Forelimb muscle (tissue), 1 donor: ENCODE data around the gene DNAH7. TPM values are rescaled to one million over a fixed set of nuclear protein-coding genes. Genes with fewer than 3 reads are reported as not detected.

Experiments
- DNase-seq: peaks from one replicate; pipeline ENCODE4 v3.0.0-alpha.2; 2013; ENCODE audit warnings: low read depth
- polyA plus RNA-seq: library from polyadenylated mRNA; unstranded; fragments of 120-200 nt; gene quantifications from one replicate; pipeline ENCODE4 v1.2.1, GENCODE V29; 2013; ENCODE audit not compliant: insufficient read length

DNAH7 gene
- polyA plus RNA-seq, 1 donor: 0.15 TPM

DNA sequence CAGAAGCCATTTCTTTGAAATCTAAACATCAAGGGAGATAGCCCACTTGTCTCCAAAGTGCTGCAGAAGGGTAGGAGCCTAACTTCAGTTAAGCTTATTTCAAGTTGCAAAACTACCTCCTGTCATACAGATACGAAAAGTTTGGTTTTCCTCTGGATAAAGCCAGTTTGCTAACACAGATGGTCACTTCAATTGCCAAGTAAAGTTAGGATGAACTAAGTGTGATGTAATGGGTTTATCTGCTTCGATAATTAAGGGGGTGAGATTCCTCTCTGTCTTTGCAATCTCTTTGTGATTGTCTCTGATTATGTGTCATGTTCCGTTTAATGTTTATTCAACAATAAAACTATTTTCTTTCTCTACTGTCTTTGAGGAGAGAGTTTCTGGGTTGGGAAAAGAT lies 255.2 kb downstream of the DNAH7 start:
- no peak for DNase-seq

DNA sequence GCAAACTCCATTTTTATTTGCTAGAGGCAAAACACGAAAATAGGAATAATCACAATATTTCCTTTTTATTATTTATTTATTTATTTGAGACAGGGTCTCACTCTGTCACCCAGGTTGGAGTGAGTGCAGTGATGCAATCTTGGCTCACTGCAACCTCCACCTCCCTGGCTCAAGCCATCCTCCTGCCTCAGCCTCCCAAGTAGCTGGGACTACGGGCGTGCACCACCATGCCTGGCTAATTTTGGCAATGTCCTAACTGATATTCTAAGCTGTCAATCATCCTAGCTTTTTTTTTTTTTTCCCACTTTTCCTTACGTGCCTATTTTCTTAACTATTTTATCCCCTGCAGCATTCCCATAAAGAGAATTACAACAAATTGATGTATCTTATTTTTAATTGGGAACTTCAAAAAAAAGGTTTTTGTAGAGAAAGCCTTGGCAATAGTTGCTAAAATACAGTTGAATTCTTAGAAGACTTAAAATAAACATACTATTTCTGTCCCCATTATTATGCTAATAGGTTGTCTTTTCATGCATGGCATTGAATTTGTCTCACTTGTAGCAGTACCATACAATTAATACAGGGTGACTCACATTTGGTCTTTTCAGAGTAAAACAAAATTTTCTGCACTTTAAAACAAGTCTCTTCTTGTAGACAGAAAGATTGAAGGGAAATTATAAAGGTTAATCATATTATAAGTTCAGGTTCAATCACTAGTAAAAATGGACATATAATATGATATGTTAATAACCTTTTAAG lies 258.1 kb downstream of the DNAH7 start:
- DNase-seq: no peak

DNA sequence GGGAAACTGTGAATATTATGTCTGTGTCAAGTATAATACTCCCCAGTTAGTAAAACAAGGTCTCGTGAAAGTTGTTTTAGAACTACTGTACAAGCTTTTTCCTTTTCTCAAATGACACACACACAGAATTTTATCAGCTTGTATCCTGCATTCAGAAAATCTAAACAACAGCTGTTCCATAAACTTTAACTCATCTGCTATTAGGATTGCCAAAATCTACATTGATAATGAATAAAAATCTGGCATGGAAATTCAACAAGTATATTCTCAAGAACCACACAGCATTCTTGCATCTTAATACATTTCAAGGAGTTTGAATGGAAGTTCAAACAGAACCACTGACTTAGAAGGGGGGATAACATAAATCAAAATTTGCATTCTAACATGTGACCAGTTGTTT lies 260.4 kb downstream of the DNAH7 start:
- peak; percentile 9 for DNase-seq

DNA sequence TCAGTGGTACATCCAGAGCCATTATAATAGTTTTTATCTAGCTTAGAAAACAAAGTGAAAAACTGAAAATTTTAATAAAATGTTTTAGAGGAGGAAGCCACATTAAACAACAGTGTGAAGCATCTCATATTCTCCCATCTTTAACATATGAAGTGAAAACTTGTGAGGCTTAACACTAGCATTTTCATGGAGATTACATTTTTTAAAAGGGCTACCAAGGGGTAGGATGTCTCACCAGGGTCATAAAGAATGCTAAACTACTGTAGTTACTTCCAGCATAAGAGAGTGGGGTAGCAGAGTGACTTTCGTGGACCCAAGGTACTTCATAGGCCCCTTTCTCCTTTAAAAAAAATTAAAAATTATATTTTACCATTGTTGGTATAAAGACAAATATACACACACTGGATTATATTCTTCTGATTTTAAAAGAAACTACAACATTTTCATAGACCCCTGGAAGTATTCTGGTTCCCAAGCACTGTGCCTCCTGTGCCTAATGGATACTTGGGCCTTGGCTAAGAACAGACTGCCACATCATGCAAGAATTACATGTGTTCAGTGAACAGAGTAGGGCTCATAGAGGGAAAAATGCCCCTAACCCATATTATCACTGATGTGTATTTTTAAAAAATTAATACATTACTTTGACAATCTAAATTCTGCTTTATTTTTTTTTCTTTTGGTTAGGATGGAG lies 263.2 kb downstream of the DNAH7 start:
- DNase-seq: no peak

DNA sequence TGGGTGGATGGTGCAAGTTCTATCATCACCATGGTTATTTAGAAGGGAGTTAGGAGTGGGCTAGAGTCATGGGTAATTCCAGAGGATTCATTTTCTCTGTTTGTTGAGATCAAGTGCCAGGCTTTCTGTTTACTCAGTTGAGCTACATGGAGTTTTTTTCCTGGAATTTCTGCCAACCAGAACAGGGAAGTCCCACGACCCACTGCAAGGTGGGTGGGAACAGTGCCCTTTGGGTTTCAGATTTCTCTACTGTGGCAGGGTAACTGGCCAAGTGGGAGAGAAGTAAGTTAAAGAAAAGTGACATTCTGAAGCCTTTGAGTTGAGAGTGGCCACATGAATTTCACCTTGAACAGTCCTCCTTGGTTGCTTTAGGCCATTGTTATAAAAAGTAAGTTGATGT lies 272.8 kb downstream of the DNAH7 start:
- DNase-seq: no peak

DNA sequence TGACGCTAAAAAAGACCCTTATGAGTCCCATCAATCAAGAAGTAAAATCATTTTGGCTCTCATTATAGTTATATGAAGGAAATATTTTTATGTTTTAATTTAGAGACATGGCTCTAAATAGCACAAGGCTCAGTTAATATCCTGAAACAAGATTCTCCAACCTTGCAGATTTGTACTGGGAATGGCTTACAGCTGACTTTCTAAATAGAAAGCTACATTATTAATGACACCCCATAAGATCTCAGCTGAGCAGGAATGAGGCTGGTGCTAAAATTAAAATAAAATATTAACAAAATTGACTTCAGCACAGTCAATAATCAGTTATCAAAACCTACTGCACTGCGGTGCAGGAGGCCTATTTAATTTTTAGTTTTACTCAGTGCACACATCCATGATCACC lies 274.8 kb downstream of the DNAH7 start:
- no peak for DNase-seq

DNA sequence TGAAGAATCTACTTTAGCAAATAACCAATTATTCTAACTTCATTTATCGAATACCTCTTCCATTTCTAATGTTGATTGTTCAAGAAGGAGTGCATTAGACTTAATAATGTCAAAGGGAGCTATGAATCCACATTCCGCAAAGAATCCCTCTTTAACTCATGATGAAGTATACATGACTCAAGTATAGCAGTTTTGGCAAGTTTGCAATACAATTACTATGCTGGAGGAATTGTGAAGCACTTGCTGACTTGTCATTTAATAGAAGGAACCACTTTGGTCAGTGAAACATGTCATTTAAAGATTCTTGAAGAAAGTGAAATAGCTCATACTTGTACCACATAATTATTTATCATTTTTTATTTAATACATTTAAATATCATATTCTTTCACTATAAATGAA lies 286.5 kb downstream of the DNAH7 start:
- DNase-seq: no peak

DNA sequence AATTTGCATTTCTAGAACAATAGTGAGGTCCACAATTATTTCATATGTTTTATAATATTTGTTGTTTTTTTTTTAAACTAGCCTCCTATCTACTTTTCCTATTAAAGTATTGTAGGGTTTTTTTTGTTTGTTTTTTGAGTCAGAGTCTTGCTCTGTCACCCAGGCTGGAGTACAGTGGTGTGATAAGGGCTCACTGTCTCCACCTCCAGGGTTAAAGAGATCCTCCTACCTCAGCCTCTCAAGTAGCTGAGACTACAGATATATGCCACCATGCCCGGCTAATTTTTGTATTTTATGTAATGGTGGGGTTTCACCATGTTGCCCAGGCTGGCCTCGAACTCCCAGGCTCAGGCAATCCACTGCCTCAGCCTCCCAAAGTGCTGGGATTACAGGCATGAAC lies 289.1 kb downstream of the DNAH7 start:
- DNase-seq: no peak

DNA sequence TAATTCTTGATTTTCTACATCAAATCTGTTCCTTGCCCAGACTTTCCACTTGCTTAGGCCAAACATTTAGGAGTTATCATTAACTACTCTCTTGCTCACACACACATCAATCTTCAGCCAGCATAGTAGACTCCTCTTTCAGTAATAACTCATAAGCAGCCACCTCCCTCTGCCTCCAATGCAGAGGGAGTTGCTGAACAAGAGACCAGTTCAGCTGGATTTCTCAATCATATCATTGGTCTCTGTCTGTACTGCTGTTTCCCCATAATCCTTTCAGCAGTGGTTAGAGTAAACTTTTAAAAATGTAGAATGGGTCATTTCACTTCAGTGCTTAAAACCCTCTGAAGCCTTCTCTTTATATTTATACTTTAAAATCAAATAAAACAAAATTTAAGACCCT lies 298.7 kb downstream of the DNAH7 start:
- no peak for DNase-seq

DNA sequence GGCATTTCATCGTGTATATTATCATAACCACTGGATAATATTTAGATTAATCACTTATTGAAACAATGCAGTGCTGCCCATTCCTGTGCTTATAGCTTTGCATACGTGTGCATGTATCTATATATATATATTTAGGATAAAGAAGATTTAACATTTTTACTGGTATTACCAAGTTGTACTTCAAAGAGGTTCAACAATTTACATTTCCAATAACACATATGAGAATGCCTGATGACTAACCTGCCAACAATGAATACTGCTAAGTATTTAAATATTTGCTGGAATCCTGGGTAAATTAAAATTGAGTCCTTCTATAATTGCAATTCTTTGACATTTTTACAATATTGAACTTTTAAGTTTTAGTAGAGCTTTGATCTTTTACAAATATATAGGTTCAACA lies 300.2 kb downstream of the DNAH7 start:
- no peak for DNase-seq

DNA sequence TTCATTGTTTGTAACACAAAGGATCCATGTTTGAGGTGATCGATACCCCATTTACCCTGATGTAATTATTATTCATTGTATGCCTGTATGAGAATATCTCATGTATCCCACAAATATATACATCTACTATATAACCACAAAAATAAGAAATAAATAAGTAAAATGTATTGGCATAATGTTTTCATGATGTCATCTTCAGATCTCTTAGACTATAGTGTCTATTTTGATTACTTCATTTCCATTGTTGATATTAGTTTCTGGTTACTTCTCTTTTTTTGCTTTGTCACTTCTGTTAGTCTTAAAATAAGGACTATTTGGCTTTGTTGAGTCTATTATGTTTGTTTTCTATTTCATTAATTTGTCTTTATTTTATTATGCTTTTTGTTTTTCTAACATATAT lies 301.9 kb downstream of the DNAH7 start:
- DNase-seq: no peak

DNA sequence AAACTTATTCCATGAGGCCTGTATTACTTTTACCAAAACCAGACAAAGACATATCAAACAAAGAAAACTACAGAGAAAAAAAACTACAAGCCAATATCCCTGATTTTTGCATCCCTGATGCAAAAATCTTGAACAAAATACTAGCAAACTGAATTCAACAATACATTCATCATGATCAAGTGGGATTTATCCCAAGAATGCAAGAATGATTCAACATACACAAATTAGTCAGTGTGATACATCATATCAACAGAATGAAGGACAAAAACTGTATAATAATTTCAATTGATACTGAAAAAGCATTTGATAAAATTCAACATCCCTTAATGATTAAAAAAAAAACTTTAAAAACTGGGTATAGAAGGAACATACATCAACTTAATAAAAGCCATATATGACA lies 304.8 kb downstream of the DNAH7 start:
- no peak for DNase-seq

DNA sequence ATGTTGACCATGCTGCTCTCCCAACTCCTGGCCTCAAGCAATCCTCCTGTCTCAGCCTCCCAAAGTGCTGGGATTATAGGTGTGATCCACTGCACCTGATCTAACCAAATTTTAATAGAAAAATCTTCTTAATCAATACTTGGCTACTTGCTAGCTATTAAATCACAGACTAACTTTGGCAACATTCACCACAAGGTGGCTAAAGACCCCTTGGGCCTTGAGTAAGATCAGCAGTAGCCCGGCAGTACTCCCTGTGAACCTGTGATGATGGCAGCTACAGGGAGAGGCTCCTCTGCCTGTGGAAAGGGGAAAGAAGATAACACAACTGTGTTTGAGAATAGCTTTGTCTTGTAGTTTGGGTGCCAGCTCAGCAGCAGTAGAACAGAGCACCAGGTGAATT lies 308.8 kb downstream of the DNAH7 start:
- DNase-seq: no peak

DNA sequence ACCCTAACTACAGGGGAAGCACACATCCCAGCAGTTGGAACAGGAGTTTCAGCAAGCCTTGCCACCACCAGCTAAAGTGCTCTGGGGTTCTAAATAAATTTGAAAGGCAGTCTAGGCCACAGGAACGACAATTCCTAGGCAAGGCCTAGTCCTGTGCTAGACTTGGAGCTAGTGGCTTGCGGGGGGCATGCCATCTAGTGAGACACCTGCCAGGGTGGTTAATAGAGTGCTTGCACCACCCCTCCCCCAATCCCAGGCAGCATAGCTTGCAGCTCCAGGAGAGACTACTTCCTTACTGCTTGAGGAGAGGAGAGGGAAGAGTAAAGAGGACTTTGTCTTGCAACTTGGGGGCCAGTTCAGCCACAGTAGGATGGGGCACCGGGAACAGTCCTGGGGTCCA lies 309.8 kb downstream of the DNAH7 start:
- no peak for DNase-seq

DNA sequence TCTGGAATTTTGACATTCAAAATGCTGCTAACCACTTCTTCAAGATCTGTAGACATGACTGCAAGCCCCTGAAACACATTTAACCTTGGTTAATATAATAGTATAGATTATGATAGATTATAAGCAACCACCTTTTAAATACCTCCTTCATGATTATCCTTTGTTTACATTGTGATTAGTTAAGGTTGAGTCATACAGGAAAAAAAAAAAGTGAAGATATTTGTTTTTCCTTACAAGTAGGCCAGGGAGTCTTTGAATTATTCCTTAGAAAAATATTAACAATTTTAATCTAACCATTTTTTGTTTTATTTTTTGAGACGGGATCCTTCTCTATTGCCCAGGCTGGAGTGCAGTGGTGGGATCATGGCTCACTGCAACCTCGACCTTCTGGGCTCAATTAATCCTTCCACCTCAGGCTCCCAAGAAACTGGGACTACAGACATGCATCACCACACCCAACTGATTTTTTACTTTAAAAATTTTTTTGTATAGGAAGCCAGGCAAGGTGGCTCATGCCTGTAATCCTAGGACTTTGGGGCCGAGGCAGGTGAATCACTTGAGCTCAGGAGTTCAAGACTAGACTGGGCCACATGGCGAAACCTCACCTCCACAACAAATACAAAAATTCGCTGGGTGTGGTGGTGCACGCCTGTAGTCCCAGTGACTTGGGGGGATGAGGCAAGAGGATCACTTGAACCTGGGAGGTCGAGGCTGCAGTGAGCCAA lies 312.3 kb downstream of the DNAH7 start:
- DNase-seq: no peak

DNA sequence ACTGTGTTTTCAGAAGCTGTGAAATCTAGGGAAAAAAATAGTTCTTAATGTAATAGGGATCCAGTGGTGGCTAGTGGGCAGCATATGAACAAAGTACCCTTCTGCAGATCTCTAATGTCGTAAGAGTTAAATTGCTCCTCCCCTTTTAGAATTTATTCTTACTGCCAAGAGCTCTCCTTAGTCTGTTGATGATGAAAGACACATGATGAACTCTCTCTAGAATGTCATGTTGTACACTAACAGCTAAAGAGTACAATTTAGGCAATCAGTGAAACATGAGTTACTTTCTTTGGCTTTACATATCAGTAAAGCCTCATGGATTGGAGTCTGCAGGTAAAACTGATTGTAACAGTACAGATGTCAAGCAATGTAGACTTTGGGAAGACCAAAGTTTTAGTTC lies 327.4 kb downstream of the DNAH7 start:
- DNase-seq: no peak

DNA sequence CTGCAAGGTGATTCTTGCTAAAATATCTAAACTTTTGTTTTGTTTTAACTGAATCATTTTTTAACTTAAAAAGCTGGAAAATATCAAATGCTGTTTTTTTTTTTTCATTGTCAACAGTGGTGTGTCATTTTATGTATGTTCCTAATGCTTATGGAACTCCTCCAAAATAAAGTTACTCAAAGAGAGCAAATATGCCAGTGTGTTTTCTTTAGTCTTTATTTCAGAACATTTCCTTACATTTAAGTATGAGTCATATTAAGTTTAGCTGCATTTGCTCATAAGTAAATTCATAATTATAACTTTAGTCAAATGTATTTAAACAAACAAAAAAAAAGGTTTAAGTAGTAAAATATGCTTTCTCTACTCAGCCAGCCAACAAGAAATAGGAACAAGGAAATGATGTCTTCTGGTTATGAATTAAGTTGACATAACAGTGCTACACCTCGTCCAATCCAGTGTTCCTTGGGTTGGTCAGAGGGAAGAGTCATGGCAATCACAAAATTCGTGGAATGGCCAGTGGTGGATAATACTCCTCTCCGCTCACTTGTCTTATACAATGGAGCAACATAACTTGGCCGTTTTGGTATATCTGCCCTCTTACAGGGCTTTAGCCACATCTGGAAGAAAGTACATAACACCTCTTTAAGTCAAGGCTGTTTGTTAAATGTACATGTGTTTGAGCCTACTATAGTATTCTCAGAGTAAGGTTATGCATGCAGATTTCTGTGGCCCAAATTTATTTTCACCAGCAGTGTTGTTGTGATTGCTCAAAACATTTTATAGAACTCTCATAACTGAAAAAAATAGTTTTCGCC lies 330.9 kb downstream of the DNAH7 start:
- no peak for DNase-seq

DNA sequence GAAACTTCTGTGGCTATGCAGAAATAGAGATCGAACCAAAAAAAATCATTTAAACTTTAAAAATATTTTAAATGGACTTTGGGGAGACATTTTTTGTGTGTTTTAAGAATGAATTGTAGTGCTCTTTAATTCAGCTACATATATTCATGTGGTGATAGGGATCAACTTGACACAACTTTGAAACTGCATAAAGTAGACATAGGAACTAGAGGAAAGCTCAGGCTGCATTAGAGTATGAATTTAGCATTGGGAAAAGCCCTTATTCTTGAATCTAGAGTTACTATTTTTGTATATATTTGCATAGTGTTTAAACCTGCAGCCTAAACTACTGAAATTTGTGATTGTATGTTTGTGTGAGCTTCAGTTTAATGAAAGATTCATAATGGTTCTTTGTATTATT lies 333.3 kb downstream of the DNAH7 start:
- no peak for DNase-seq

DNA sequence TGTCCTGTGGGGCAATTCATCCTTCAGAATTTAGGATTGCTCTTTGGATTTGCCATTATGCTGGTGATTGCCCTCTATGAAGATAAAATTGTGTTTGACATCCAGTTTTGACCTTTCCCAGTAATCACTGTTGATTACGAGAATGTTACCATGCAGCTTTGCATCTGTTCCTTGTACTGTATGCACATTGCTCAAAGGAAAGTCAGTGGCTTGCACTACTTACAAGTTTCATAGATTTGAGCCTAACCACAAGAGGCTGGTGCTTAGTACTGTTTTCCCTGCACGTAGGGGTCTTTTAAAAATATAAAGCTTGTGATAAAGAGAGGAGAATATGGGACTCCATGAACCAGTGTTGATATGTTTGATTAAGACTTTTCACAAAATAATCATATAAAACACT lies 333.7 kb downstream of the DNAH7 start:
- DNase-seq: no peak

DNA sequence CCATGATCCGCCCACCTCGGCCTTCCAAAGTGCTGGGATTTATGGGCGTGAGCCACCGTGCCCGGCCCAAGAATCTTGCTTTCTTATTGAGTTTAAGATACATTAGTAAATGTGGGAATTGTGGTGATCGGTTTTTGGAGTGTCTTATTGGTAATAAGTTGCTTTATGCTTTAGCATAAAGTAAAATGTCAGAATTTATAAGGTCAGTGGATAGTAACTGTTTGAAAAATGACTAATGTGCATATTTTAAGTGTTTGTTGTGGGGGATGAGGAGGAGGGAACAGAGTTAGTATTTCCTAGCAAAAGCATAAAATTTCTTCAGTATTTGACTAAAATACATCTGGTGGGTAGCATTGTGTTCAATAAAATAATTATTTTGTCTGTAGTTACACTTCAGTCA lies 334.2 kb downstream of the DNAH7 start:
- DNase-seq: no peak

DNA sequence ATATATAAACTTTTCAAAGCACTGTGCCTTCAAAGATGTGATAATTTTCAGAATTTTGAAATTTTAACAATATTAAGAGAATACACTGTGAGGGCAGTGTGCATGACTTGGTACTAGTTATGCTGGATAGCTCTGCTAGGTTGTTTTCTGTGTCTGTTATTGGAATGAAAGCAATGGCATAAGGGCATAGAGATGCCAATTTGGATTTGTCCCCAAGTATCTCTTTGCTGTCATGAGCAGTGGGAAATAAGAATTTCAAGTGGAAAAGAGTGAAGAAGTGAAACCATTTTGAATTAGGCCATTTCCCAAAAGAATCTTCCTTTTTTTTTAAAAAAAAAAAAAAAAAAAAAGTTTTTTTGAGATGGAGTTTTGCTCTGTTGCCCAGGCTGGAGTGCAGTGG lies 334.8 kb downstream of the DNAH7 start:
- no peak for DNase-seq

DNA sequence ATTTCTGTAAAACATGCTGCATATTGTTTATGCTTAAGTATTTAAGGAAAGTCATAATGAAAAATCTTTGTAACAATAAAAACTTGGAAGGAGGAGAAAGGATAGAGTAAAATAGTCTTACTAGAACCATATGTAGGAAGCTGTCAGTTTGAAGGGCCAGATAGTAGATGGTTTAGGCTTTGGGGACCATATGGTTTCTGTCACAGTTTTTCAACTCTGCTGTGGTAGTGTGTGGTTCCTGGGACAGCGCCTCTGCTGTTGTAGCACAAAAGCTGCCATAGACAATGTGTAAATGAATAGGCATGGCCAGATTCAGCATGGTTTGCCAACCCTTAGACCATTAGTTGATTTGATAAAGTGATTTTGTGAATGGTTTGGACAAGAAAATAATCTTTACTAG lies 336.1 kb downstream of the DNAH7 start:
- DNase-seq: no peak
